Measurements from ENCODE around the gene SLC7A14.

The SLC7A14 gene

DNA sequence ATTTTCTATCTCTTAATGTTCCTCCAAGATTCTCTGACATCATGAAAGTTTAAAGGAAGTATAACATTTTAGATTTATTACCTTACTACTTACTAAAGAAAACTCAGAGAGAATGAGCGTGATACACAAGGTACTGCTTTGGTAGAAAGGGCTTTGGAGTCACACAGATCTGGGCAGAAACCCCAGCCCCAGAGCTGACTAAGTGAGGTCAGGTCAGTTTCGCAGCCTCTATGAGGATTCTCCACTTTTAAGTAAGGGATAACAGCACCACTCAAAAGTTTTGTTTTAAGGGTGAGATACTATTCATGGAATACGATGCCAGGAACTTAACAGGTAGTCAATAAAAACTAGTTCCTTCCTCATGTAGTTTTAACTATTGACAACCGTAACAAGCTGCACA is 91.1 kb downstream of the SLC7A14 start:
- no peak for DNase-seq

DNA sequence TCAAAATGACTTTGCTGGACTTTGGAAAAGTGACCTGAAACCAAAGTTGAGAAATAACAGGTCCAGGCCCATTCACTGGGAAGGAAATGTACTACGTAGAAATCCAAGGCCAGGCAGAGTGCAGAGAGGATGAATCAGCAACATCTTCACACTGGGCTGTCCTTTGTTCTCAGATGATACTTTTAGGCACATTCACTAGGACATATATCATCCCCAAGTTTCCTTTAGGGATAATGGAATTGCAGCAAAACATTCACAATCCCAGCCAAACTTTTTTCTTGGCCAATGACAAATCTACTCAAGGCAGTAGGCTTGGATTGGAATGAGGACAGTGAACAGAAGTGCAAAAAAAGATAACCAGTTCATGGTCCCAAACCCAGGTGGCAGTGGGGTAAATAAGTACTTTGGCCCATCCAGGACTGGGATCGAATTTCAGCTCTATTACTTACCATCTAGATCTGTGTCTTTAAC is 92.1 kb downstream of the SLC7A14 start:
- DNase-seq, result no peak

DNA sequence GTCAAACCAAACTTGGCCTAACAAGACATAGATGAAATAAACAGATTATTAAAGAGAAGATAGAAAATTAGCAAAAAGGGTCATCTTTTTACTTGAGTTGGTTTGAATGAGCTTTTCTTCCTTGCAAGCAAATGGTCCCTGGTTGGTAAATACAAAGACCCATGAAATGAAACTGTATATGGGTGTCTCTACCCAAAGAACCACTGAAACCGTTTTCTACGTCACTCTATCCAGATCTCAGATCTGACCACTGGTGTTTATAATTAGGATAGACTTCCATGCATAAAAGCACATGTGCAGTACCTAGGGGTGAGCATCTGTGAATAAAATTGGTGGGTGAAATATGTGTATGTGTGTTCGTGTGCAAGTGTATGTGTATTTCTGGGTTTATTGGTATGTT is 94.0 kb downstream of the SLC7A14 start:
- no peak for DNase-seq

DNA sequence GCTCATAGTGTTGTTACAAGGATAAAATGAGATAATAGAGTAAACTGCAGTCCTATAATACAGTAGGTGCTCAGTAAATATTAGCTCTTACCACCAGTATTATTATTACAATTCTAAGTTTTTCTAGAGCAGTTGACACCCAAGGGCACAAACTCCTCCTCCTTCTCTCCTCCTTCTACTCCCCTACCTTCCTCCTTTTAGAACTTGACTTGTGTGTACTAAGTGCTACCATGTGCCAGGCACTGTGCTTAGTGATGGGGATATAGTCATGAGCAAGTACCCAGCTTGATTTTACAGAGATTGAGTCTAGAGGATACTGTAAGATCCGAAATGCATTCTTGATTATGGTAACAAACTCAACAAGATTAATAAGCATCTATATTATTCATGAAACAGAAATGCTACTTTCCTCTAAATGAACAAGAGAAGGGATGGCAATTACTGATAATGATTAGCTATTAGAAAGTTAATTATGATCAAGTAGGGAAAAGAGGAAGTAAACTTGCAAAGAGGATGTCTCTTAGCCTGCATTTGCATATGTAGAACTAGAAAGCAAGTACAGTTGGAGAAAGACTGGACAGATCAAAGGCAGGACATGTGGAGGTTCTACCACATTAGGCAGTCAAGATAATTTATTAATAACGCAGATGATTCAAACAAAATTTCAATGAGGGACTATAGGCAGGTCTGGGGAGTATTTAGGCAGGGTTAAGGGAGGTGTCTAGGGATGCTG is 94.9 kb downstream of the SLC7A14 start:
- DNase-seq, result no peak

DNA sequence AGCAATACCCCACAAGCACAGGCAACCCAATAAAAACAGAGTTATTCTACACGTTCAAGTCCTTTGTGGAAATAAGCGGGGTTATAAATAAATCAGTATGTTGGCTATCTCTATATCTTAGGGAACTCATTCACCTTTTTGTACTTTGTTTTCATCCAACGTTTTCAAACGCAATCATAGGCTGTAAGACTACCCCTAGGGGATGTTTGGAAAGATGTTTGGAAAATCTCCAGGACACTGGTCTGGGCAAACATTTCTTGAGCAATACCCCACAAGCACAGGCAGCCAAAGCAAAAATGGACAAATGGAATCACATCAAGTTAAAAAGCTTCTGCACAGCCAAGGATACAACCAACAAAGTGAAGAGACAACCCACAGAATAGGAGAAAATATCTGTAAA is 97.1 kb downstream of the SLC7A14 start:
- DNase-seq, result no peak

DNA sequence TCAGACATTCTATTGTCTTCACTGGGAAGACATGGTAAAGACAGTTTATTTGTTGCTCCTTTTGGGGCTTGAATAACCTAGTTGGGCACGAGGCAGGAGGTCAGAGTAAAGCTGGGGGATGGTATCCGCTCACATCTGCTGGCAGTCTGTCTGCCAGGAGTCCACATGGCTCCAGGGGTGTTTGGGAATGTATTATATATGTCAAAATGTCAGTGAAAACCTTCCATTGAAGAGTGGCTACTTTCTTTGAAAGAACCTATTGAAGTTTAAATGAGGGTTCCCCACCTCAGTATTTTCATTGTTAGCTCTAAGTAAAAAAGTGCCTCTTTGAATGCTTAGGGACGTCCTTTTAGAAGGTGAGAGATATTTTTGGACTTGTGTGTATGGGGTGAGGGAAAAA is 98.8 kb downstream of the SLC7A14 start:
- no peak for DNase-seq

DNA sequence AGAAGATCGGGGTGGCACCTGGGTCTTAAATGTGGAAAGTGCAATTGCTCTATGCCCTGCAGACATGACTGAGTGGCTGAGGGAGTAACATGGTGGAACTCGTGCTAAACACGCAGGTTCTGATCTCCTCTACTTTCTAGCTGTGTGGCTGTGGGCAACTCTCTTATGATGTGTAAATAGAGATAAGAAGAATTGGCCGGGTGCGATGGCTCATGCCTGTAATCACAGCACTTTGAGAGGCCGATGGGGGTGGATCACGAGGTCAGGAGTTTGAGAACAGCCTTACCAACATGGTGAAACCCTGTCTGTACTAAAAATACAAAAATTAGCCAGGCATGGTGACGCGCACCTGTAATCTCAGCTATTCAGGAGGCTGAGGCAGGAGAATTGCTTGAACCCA is 99.5 kb downstream of the SLC7A14 start:
- DNase-seq, result no peak

DNA sequence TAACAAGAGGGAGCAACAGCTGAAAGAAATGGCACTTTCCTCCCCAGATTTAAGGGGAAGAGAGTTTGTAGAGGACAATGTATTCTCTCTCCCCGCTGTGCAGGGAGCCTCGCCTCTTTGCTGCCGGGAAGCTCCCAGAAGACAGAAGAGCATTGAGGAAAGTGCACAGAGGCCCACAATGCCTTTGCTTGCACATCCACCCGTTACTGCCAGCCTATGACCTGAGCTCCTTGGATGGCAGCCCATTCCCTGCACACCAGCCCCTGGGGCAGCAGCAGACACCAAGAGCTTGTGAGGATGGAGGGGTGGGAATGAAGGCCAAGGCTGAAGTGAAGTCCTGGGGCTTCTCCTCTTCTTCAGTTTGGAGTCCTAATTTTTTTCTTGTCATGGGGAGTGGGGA is 100.2 kb downstream of the SLC7A14 start:
- DNase-seq, result no peak

DNA sequence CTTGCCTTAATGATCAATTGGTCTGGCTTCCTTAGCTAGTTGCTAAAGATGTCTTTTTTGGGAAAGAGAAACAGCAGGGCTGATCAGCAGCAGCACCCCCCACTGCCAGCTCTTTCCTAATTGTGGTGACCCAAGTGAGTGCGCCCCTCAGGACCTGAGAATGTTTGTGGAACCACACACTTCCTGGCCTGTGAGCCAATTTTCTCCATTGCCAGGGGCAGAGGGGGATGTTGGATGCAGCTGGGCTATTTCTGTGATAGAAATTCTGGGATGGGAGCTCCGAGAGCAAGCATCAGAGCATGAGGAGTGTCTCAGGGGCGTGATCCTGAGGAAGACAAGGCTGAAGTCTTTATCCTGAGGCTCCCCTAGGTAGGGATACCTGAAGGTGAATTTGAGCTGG is 100.6 kb downstream of the SLC7A14 start:
- DNase-seq, result no peak

DNA sequence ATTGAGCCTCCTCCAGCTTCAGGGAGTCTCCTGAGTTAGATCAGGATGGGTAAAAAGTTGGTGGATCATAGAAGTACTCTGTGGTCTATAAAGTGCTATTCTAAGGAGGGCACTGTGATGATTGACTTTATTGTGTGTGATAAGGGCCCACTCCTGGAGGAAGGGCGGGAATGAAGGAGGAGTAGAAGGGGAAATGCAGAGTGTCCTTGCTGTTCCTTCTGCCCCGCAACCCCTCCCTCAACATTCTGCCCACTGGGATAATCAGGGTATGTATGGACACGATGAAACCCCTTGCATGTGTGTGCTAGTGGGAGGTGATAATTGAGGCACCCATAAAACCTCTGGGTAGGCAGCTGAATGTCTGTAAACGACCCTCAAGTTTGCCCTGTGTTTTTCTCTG is 101.0 kb downstream of the SLC7A14 start:
- no peak for DNase-seq

DNA sequence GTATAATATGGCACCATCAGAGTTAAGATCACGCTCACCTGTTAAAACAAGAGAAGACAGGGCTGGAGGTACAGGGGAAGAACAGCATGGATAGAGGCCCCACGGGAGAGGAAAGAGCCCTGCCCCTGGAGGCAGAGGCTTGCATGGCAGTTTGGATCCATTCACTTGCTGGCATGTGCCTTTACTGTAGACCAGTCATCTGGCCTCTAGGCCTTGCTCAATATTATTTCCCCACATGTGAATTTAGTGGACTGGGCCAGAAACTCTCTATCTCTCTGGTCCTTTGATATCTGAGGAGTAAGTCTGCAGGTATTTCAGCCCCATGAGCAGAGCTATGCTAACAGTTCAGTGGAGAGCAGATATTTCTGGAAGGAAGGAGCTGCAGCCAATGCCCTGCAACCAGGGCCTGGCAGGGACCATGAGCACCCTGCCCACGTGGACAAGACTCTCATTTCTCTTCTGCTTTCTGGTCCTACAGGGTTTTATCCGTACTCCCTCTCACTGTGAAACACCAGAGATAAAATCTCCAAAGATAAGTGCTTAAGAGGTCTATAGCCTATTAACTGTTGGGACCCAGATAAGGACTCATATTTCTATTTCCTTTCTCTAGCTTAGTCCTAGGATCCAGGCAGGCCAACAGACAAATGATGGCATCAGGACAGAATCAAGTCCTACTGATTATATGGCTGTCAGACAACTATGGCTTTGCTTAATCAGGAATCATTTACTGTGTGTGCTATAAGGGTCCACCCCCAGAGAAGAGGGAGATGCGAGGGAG is 102.2 kb downstream of the SLC7A14 start:
- no peak for DNase-seq

DNA sequence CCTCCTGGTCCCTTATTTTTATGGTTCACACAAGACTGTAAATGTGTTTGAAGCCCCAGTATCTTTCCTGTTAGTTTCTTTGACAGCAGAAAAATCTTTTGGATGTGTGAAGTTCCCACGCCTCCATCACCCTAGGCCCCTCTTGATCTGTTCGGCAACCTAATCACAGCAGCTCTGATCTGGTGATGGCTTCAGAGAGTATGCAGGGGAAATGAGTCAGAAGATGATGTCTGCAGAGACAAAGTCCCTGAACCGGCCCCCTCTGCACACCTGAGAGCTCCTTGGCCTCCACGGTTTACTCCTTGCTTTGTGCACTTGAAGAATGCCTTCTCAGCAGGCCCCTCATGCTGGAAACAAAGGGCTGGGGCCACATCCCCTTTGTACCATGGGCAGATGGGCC is 103.7 kb downstream of the SLC7A14 start:
- DNase-seq, result no peak

DNA sequence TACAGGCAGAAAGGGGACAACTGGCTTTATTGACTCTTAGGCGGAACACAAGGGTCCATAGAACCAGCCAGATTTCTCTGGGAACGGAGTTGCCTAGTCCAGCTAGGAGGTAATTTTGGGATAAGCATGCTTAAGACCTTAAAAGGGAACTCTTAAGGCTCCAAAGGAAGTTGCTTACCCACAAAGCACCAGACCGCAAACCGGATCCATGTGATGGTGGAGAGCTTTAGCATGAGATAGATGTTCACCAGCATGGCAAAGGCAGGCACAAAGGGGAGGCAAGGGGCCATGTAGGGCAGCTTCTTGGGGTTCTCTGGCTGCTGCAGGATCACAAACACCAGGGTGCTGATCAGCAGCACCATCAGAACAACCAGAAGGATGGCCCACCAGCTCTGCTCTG is 105.8 kb downstream of the SLC7A14 start:
- no peak for DNase-seq

DNA sequence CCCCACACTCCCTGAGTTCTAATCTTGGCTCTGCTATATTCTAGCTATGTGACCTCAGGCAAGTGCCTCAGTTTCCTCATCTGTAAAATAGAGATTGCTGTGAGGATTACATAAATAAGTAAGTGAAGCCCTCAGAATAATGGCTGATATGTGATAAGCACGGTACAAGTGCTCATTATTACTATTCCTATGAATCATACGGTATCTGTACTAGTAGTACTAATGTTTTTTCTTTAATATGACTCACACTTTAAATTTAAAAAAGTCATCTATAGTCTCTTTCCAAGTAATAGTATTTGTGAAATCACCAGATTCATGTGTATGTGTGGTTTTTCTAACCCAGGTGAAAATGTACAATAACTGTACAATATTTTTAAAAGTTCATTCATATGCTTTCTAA is 108.5 kb downstream of the SLC7A14 start:
- no peak for DNase-seq

DNA sequence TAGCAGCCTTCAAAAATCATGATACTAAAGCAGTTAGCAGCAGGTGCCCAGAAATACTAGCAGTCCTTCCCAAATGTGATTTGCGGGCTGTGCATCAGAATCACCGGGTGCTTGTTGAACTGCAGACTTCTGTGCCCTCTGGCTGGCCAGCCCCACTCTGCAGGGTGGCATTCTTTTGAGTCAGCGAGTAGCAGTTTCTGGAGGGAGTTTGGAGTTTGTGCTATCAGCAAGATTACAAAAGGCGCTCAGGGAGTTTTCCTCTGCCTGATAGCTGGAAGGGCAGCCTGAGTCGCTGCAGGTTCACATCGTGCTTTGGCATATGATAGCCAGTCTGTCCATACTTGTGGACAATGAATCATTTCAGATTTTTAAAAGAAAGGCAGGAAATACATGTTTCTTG is 109.6 kb downstream of the SLC7A14 start:
- no peak for DNase-seq

DNA sequence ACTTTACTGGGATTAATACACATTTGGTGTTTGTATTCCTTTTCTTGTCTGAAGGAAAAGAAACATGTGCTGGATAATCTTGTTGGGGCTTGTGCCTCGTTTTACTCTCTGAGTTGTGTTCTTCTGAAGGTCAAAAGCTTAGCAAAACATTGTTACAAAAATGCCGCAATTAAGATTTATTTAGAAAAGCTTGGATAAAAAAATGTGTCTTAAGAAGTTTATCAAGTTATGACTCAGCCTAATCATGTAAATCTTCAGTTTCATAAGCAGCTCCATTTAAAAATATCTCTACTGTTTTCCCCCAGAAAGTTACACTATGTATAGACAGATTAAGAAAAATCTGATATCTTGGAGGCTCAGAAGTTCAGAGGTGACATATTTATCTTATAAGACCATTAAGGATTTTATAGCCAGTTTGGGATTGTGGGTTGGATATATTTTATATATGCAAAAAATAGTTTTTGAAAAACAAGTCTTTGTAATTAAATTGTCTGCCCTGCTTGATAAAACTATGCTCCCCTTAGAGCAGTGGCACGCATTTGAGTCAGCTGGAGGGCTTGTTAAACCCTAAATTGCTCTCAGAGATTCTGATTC is 110.7 kb downstream of the SLC7A14 start:
- DNase-seq, result no peak

DNA sequence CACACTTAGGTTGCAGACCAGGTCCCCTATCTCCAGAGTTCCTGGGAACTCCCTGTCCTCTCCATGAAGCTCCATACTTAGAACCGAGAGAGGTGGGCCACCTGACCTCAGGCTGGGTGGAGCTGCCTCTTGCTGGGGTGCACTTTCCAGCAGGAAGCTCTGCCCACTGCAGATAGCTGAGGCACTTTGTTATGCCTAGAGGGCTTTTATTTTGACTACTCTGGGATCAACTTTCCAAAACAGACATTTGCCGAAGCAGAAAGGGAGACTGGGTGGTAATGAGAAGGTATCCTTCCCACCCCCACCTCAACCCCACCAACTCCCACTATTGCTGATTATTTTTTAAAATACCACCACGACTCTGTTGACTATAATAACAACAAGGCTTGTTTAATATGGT is 112.5 kb downstream of the SLC7A14 start:
- no peak for DNase-seq

DNA sequence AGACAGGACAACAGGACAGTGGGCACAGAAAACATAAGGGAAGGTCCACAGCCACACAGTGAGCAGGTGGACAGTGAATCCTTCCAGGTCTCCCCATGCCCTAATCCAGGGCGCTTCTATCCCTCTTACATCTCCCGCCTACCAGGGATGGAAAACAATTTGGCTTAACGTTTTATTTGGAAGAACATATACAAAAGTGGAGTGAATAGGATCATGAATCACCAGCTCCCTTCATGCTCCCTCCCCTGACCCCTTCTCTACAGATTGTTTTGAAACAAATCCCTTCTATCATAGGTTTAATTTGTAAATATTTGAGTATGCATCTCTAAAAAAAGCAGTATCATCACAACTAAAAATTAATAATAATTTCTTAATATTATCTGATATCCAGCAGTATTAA is 114.7 kb downstream of the SLC7A14 start:
- DNase-seq, result no peak

DNA sequence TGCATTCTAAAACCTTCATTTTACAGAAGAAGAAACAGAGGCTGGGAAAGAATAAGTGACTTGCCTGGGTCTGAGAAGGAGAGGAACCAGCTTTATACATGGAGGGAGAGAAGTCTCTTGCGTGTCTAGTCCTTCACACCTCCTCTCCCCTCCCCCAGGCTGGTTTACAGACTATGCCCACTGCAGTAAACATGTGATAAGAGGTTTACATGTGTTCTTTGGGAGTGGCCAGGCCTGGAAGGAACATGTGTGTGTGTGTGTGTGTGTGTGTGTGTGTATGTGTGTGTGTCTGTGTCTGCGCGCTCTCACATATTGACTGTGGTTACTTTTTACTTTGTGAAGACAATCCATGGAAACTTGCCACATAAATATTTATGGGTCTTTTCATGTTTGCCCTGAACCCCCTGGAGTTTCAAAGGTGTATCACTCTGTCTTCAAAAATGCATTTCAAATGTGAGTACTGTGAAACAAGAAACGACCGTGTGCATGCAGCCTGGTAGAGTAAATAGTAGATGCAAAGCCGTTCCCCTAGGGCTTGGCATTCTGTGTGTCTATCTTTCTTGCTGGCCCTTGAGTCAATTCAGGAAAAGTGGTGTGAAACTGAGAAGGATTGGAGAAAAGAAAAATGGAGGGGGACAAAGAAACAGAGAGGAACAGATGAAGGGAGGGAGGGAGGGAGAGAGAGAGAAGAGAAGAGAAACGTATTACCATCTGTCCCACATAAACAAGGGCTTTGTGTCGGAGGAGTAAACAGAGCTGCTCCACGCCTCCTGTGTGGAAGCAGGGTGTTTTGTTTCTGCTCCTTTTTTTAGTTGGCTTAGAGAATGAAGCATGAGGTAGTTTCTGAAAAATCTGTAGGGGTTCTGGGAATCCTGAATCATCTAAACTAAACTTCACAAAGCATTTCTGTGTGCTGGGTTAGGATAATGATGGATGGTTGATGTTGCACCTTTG is 115.5 kb downstream of the SLC7A14 start:
- peak; percentile 68 for DNase-seq

DNA sequence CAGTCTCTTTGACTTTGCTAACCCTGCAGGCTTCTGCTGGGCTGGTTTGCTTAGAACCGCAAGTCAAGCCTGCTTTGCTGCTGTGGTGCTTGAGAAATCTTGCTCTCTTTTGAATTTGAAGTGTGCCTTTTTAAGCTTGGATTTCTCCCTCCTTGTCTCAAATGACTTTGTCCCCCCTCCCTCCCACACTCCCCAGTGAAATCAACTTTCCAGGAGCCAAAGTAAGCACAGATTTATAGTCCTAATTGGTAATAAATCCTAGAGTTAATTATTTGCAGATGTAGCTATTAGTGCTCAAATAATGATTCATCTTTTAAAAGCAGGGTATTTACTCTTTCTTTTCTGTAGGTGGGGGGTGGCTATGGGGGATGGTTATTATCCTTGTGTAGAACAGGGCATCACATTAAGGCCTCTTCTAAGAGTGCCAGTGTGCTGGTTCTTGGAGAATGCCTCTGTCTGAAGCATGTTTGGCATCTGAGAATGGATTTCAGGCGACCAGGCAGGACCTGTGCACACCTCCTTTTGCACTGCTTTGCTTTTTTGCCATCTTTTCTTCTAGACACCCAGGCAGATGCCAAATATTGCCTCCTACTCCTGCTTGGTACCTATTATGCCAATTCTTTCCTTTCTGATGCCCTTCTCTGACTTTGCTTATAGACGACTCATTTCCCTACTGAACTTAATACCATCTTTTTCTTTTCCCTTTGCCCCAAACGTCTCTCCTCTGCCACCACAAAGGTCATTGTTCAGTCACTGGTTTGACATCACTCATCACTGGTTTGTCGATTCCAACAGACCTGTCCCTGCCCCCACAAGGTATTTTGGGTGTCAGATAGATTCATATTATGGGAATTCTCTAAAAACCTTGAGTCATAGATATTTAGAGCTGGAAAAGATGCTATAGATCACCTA is 116.5 kb downstream of the SLC7A14 start:
- peak; percentile 86 for DNase-seq

DNA sequence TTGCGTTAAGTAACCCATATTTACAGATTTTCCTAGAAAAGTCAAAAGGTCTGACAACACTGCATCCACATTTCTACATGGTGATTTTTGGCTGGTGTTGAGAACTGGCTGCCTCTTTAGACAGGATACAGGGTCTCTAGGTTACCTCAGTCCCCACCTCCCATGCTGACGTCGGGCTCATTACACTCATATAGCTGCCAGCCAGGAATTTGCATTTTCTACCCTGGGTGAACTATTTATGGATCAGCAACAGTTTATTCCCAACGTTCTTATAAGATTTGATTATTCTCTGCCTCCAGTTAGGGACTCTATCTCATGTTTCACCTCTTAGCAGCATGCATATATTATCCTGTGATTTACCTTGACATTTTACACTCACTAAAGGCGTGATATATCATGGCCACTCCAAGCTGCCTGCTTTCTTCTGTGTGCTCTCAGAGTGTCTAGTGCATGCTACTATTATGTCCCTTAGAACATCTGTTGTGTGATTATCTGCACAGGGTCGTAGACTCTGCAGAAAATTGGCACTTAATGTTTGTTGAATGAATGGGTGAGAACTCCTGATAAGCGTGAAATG is 118.2 kb downstream of the SLC7A14 start:
- peak; percentile 66 for DNase-seq
